Suppressor macrophage treated with lipopolysaccharide for 1 hour (primary cell): ENCODE results near the gene FOXN3.

Source experiments
- DNase-seq, 3 donors: peaks; one replicate each; pipeline ENCODE4 v3.0.0-alpha.2; 2020 to 2022

Gene FOXN3

GRCh38 chr14:89359477-89360222 is 57.4 kb downstream of the FOXN3 start:
- DNase-seq: peak in 2 of 3 donors; percentile 26 to 37

GRCh38 chr14:89357655-89358297 is 59.3 kb downstream of the FOXN3 start:
- DNase-seq: peak; percentile 51 to 72 (median 66)

GRCh38 chr14:89356927-89357326 is 60.1 kb downstream of the FOXN3 start:
- no peak for DNase-seq

- DNase-seq: no peak
These were observed 60.5 kb downstream of the FOXN3 start for GRCh38 chr14:89356496-89356895.

DNA sequence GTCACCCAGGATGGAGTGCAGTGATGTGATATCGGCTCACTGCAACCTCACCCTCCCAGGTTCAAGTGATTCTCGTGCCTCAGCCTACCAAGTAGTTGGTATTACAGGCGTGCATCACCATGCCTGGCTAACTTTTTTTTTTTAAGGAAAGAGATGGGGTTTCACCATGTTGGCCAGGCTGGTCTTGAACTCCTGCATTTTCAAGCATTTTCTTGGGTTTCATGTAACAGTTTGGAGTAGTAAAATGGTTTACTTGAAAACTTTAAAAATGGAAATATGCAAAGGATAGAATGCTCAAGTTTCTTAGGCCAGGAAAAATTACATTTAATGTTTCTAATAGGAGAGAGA is 63.3 kb downstream of the FOXN3 start:
- DNase-seq: no peak

DNA sequence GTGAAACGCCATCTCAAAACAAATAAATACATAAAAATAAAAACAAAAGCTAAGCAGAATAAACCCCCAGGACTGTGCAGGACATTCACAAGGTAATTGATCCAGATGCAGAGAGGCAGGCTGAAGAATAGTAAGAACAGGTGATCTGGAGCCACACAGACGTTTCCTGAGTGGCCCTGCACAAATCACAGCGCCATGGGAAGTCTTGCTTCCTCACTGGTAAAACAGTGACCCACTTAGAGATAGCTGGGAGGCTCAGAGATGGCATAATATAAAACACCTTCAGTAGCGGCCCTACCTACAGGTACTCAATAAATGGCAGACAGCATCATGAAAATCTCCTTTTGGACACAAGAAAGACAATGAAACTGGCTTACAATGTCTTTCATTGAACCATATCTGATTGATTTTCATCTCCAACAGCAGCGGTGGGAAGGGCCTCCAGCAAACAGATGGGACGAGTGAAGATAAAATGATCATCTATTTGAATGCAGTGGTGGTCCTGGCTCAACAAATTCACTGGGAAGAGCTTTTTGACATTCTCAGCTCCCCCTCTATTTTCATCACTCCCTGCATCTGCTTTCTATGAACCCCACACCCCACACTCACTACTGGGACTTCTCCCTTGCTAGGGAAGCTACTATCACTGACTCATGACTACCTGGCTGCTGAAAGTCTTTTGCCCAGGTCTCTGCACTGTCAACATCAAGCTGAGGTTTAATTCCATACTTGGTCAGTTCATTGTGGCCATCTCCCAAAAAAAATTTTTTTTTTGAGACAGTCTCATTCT is 63.9 kb downstream of the FOXN3 start:
- DNase-seq: no peak

GRCh38 chr14:89351516-89352404 is 65.3 kb downstream of the FOXN3 start:
- DNase-seq: no peak

DNA sequence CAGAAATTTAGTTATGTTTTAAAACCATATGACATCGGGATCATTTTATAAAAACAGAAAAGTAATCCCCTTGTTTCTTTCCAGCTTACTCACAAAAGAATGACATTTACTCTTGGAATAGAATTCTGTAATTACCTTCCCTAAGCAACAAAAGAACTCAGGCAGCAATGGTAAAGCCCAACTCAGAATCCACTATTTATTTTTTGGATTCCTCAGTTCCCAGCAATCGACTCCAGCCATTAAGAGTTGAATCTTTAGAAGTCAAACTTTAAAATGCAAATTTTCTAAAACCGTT is 65.9 kb downstream of the FOXN3 start:
- DNase-seq: no peak

DNA sequence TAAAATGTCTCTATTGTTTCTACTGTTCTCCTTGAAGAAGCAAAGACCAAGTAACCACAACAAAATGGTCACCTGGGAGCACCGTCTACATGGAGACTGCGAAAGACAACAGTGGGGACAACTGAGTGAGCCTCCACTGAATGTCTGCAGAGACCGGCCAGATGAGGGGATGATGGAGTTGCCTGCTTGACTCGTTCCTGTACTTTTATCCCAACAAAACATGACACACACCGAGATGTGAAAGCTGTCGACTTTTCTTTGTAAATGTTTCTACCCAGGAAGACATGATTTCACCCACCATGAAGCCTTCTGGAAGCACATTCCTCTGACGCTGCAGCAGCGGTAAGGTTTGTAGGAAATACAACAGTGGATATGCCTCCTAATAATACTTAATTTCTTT is 66.9 kb downstream of the FOXN3 start:
- DNase-seq: no peak

DNA sequence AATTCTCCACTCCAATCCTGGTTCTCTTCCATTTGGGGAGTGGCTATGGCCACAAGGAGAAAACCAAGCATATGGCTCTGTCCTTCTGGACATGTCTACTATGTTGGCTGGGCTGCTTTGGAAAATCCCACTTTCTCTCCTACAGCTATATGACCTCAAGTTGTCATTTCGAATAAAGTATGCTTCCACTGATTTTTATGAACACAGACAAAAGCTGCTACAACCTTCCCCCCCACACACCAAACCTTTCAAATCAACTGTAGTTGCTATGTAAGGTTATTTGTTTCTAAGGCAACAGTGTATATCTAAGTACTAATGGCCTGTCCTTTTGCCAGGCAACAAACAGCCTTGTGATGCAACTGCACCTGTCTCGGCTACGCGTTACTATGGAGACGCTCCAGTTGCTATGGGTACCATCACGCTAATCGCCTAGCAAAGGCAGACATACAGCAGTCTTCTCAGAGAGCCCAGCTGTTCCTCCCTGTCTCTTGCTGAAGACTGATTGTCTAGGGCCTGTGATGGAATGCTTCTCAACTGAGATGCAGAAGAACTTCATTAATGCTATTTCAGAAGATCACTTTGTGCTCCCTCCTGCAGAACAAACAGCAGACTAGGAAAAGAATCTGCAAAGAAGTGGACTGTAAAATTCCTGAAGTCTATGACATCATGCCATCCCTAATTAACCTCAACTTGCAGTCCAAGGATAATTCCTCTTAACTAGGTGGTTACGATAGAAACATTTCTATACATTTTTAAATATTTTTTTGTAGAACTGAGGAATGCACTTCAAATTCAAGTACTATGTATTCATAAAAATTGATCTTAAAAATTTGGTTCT is 67.6 kb downstream of the FOXN3 start:
- DNase-seq: no peak

DNA sequence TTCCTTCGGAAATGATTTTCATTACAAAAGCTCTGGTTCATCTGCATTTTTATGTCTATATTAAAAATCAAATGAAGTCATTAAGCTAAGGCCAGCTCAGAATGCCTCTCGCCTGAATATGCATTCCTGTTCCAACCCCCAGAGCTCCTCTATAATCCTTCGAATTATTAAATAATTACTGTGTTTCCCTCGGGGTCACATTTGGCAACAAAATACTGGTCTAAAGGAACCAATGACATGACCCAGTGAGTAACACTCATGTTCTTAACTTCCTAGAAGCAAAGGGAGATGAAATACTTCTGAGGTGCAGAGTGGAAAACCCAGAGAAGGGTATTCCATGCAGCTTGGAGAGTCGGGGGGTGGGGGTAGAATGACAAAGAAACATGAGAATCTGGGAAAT is 68.3 kb downstream of the FOXN3 start:
- no peak for DNase-seq

DNA sequence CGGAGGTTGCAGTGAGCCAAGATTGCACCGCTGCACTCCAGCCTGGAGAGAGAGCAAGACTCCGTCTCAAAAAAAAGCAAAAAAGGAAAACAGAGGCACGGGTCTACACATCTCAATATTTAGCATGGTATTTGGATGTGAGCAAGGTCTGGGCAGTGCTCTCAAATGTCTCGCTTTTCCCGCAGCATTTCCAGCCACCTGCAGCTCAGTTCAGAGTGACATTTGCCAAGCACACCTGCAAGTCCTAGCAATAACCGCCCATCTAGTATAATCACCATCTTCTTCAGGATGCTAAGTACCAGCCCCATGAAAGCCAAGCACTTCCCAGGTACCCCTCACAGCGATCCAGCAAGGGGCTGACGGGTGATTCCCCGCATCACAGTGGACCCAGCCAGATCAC is 69.1 kb downstream of the FOXN3 start:
- no peak for DNase-seq

GRCh38 chr14:89344920-89345254 is 72.1 kb downstream of the FOXN3 start:
- no peak for DNase-seq

DNA sequence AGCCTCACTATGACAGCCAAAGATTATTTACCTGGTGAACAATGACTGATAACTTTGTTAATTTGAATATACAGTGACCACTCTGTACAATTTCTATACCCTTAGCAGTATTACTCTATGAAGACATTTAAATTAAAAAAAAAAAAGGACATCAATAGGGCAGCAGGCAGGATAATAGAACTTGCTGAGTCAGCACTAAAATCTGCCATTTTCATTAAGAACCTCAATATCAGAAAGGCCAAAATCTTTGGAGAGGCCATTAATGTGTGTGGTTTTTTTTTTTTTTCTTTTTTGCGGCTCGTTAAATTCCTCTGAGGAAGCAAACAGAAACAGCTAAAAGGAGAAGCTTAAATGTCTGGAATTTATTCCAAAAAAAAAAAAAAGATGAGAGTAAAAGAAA is 73.7 kb downstream of the FOXN3 start:
- no peak for DNase-seq

DNA sequence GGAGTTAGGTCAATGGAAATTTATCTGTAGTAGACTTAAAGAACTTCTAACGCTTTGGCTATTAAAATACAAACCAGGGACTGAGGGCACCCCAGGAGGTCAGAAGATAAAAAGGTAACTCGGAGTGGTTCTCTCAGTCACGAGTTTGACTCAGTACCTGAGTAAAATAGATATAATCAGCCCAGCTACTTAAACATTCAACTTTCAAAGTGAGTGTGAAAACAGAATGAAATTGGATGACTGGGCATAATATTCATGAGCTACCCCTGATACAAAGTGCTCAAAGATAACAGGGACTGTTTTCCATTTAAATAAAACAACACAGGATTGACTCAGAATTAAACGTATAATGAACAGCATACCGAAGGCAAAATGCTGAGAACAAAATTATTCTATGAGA is 75.0 kb downstream of the FOXN3 start:
- no peak for DNase-seq

DNA sequence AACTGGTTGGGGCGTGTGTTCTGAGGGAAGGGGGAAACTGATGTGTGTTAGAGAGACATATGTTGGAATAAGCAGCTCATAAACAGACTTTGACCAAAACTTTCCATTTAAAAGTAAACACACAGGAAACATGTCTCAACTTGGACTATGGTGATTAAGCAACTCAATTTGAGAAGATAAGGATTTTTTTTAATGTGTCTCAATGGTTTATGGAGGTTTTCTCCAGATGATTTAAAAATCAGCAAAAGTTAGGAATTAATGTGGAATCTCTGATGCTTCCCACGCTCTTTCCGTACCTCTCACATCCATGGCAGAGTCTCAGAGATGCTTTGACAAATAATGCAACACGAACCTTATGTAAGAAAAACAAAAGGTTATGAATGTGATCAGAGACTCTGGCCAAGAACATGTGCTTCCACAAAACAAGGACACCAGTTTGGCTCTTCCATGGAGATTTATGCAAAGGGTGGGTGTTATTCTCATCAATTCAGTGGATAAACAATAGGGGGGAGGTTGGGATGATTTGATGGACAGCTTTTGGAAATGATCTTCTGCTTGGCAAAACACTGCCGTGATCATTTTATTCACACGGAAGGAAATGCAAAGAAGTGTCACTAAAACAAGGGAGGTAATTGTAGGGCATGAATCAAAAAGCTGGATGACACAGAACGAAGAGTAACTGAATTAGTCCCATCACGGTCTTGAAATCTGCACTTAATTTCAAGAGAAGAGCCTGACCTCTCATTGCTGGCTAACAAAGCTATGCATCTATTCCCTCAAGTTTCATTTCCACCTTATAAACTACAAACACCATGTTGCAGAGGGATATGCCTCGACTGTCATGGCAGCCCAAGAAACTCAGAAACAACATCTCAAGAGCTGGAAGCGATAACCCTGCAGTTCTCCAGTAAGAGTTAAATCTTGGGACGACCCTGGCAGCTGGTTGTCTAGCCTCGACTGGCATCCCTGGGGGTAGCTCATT is 76.5 kb downstream of the FOXN3 start:
- DNase-seq: no peak

DNA sequence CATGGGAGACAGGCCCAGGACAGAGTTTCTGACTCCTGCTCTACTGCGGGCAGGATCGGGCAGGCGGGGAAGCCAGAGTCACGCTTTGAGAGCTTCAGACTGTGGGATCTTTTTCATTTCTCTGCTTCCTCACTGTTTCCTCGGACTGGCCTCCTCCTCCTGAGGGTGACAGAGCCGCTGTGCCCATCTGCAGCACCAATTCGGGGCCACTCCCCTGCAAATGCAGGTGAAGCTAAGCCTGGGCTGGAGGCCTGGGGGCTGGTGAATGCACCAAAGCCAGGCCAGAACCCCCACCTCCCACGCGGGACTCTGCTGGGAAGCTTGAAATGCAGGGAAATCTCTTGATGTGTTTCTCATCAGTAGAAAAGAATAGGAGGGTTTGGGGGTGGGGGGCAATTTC is 77.5 kb downstream of the FOXN3 start:
- no peak for DNase-seq

- DNase-seq: no peak
These were observed 77.9 kb downstream of the FOXN3 start for GRCh38 chr14:89339158-89339557.

GRCh38 chr14:89336338-89336737 is 80.7 kb downstream of the FOXN3 start:
- no peak for DNase-seq

DNA sequence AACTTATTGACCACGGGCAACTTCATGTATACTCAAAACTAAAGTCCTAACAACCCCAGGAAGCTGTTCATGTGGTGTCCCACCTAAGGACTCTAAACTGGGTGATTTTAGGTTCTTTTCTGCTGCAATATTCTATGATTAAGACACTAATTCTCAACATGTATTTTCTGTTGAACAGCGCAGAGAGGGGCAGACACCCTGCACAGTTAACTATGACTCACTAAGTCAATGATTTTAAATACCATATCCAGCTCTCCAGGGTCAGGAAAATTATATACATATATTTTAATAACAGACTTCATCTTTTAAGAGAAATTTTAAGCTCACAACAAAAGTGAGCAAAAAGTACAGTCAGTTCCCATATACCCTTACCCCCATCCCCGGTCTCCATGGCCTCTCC is 85.0 kb downstream of the FOXN3 start:
- no peak for DNase-seq

GRCh38 chr14:89331398-89331797 is 85.6 kb downstream of the FOXN3 start:
- peak in 1 of 3 donors; percentile 28 for DNase-seq
